Camera-type eye (tissue), 1 donor: ENCODE data around the gene PRRX1. TPM values are rescaled to one million over a fixed set of nuclear protein-coding genes. Genes with fewer than 3 reads are reported as not detected.

Experiments
- total RNA-seq: library from RNA; depleted of rRNA; stranded (reverse); fragments of >200 nt; gene quantifications from one replicate; pipeline ENCODE4 v1.2.3, GENCODE V29; 2014

The PRRX1 gene
- 100 TPM for total RNA-seq

GRCh38 chr1:170664093-170664827 lies at the start of gene PRRX1:
Gene PRRX1 (plus strand): TSS chr1:170664131. CDS start chr1:170664219, 88 bp downstream.

Other genes starting within 250 kb of the PRRX1 start
- 29.3 TPM for gene GORAB, start 132.0 kb upstream of the PRRX1 start, total RNA-seq